Endothelial cell of umbilical vein (primary cell): ENCODE data around the gene MAGEA10. TPM values are rescaled to one million over a fixed set of nuclear protein-coding genes. Genes with fewer than 3 reads are reported as not detected.

ENCODE experiments used
- Bru-seq: library from RNA; stranded (reverse); fragments of 400-500 nt; gene quantifications from one replicate; lab custom pipeline; 2021; lab: Mats Ljungman, UMichigan
- BruChase-seq, 2 experiments: library from RNA; stranded (reverse); fragments of 400-500 nt; gene quantifications; one replicate each; lab custom pipeline; 2021; lab: Mats Ljungman, UMichigan
- BruUV-seq: library from RNA; stranded (reverse); fragments of 400-500 nt; replicated peaks from 2 replicates; lab custom pipeline; 2021; lab: Mats Ljungman, UMichigan
- CTCF ChIA-PET: fragments of 300-600, 350-600 bp; sonication (Branson Sonifier 250); formaldehyde crosslinking; loops from one replicate; lab custom pipeline; 2021; ENCODE audit warnings: antibody characterized with exemption, inconsistent platforms; lab: Charles Lee
- POLR2A ChIA-PET: fragments of 300-600, 350-600 bp; sonication (Branson Sonifier 250); formaldehyde crosslinking; loops from one replicate; lab custom pipeline; 2021; ENCODE audit warnings: antibody characterized with exemption, inconsistent platforms; lab: Charles Lee
- DNase-seq: peaks from one replicate; pipeline ENCODE4 v3.0.0-alpha.2; 2011; ENCODE audit warnings: low read depth, low spot score
- FAIRE-seq: peaks from 2 replicates; lab custom pipeline; 2011; peaks lifted over from hg19 to GRCh38; lab: Jason Lieb, UNC
- H2AFZ ChIP-seq: 2 replicates; pipeline ENCODE4 v1.6.0; 2012; ENCODE audit warnings: low read depth, low read length, control low read depth, inconsistent platforms
- H3K27ac ChIP-seq: 2 replicates; pipeline ENCODE4 v1.5.1; 2011; ENCODE audit warnings: low read depth, mild to moderate bottlenecking, control low read depth, low read length, moderate library complexity; ENCODE audit not compliant: insufficient read depth
- H3K27me3 ChIP-seq, 2 experiments: 2 replicates each; pipeline versions ENCODE4 v1.6.0 to v1.6.1; 2011; ENCODE audit warnings: low read length in 2 of 2, mixed read lengths in 1 of 2; ENCODE audit not compliant: control insufficient read depth in 2 of 2, insufficient read depth in 2 of 2
- H3K36me3 ChIP-seq, 2 experiments: 2 replicates in 1 of 2; 3 replicates in 1 of 2; pipeline ENCODE4 v1.5.1; 2011; ENCODE audit warnings: low read length in 2 of 2, mild to moderate bottlenecking in 1 of 2, moderate library complexity in 1 of 2; ENCODE audit not compliant: control insufficient read depth in 2 of 2, insufficient read depth in 2 of 2; ENCODE audit errors: extremely low read depth in 1 of 2
- H3K4me1 ChIP-seq: 3 replicates; pipeline ENCODE4 v1.5.1; 2011; ENCODE audit warnings: mild to moderate bottlenecking, low read length; ENCODE audit not compliant: control insufficient read depth, insufficient read depth; ENCODE audit errors: extremely low read depth
- H3K4me2 ChIP-seq: 2 replicates; pipeline ENCODE4 v1.6.1; 2011; ENCODE audit warnings: low read length, control low read depth, mixed read lengths; ENCODE audit not compliant: insufficient read depth
- H3K4me3 ChIP-seq, 3 experiments: fragments of 200-600 bp in 1 of 3; sonication (generic), shearing (Covaris generic) in 1 of 3; replicated peaks in 1 of 3; 2 replicates each; pipeline ENCODE4 v1.5.1; 2011 to 2016; ENCODE audit warnings: control low read depth in 3 of 3, low read length in 3 of 3, mild to moderate bottlenecking in 2 of 3, inconsistent platforms in 1 of 3, low read depth in 1 of 3, moderate library complexity in 1 of 3; ENCODE audit not compliant: insufficient read depth in 1 of 3
- H3K79me2 ChIP-seq: 2 replicates; pipeline ENCODE4 v1.6.0; 2012; ENCODE audit warnings: low read length, inconsistent platforms; ENCODE audit not compliant: control insufficient read depth, insufficient read depth
- H3K9ac ChIP-seq: replicated peaks from 2 replicates; pipeline ENCODE3; 2011; ENCODE audit warnings: low read length, control low read depth; ENCODE audit not compliant: insufficient read depth; ENCODE audit errors: extremely low read depth
- H3K9me1 ChIP-seq: replicated peaks from 3 replicates; pipeline ENCODE4 v1.6.0; 2011; ENCODE audit warnings: mild to moderate bottlenecking, low read length; ENCODE audit not compliant: control insufficient read depth, insufficient read depth; ENCODE audit errors: extremely low read depth
- H3K9me3 ChIP-seq: replicated peaks from 2 replicates; pipeline ENCODE4 v1.5.1; 2012; ENCODE audit warnings: low read length, inconsistent platforms; ENCODE audit not compliant: control insufficient read depth, insufficient read depth
- H4K20me1 ChIP-seq: replicated peaks from 2 replicates; pipeline ENCODE3; 2011; ENCODE audit warnings: mild to moderate bottlenecking, low read length; ENCODE audit not compliant: control insufficient read depth, insufficient read depth; ENCODE audit errors: extremely low read depth
- EZH2 ChIP-seq: IDR thresholded peaks from 2 replicates; pipeline ENCODE4 v1.6.1; 2012; ENCODE audit warnings: borderline replicate concordance, low read depth, mild to moderate bottlenecking, moderate library complexity, low read length, inconsistent platforms; ENCODE audit not compliant: severe bottlenecking
- JUN ChIP-seq: IDR thresholded peaks from 2 replicates; pipeline ENCODE4 v1.6.1; 2011; ENCODE audit warnings: borderline replicate concordance, low read depth; ENCODE audit not compliant: insufficient read length, insufficient read depth
- dilution Hi-C: fragments of 300-500 bp; cut with MboI; formaldehyde crosslinking; loops from one replicate; pipeline ENCODE4 v1.15.0; 2019; ENCODE audit warnings: low sequenced_read_pairs; ENCODE audit not compliant: extremely low pct_ligation_motif_present
- intact Hi-C: fragments of 100-400 bp; cut with micrococcal nuclease; formaldehyde crosslinking; loops from one replicate; pipeline ENCODE4 v1.10.0; 2022
- long read RNA-seq: library from polyadenylated mRNA; stranded (forward); transcript quantifications from one replicate; pipeline ENCODE4 v2.0.0, GENCODE V29; 2021
- polyA minus RNA-seq, 3 experiments: library from RNA; depleted of rRNA, polyadenylated mRNA; stranded (reverse); fragments of >200 nt; gene quantifications; 1 replicate in 1 of 3; 2 replicates in 2 of 3; pipeline ENCODE4 v1.2.3, GENCODE V29; 2011
- polyA plus RNA-seq, 4 experiments: library from polyadenylated mRNA; depleted of rRNA in 3 of 4; stranded (reverse) in 3 of 4; unstranded in 1 of 4; fragments of >200 nt; gene quantifications; 2 replicates each; pipeline versions ENCODE4 v1.2.1 to v1.2.3, GENCODE V29; 2011 to 2012; ENCODE audit warnings: missing spikeins in 1 of 4
- total RNA-seq: library from RNA; stranded (reverse); gene quantifications from 2 replicates; pipeline ENCODE4 v1.2.3, GENCODE V29; 2021
- TF ChIP-seq, protein P1 (sequence below), 2 donors: IDR thresholded peaks; 1 replicate in 1 of 2; 2 replicates in 1 of 2; pipeline ENCODE4 v1.5.1; 2011; ENCODE audit warnings: low read length in 2 of 2, mild to moderate bottlenecking in 2 of 2, moderate library complexity in 2 of 2, control low read depth in 1 of 2, inconsistent platforms in 1 of 2, low read depth in 1 of 2; ENCODE audit not compliant: insufficient read depth in 1 of 2; ENCODE audit errors: extremely low read depth in 1 of 2
- TF ChIP-seq, protein P2 (sequence below): IDR thresholded peaks from 2 replicates; pipeline ENCODE4 v1.6.1; 2011; ENCODE audit not compliant: insufficient read depth, insufficient read length

Gene MAGEA10
- total RNA-seq (not detected in 2 replicates), polyA plus RNA-seq (not detected in 2 replicates), polyA minus RNA-seq (not detected in 2 replicates), Bru-seq, nascent RNA (not detected), BruChase-seq, experiment 1, labeled RNA remaining after a 6-hour chase (not detected), BruChase-seq, experiment 2, labeled RNA remaining after a 2-hour chase (not detected)
- not detected in 2 replicates for polyA plus RNA-seq (2011; cell fraction: cytosol; rRNA removed)
- polyA plus RNA-seq (2011; cell fraction: nucleus; rRNA removed) = not detected in 2 replicates
- polyA plus RNA-seq (2012) = not detected in 2 replicates
- polyA minus RNA-seq (2011; cell fraction: cytosol; rRNA and poly(A)+ RNA removed) = not detected
- not detected in 2 replicates for polyA minus RNA-seq (2011; cell fraction: nucleus; rRNA and poly(A)+ RNA removed)
- long read RNA-seq = 0 reads

GRCh38 chrX:152138388-152138784 lies at the start of gene MAGEA10:
Gene MAGEA10, minus strand, starts transcription at chrX:152138577. Its CDS starts 2,957 bp downstream, at chrX:152135620.
- no peaks in the 10 kb centered on the region for H4K20me1 ChIP-seq
- dilution Hi-C loops = no loop called here
- DNase-seq (no peak), FAIRE-seq (no peak)
- no peak within 1 kb of the TSS for H3K9ac ChIP-seq
- intact Hi-C loops = no loop called here
- H2AFZ ChIP-seq = no peak within 1 kb of the TSS
- H3K4me2 ChIP-seq = no peak within 1 kb of the TSS
- H3K9me1 ChIP-seq = no peaks in the 10 kb centered on the region
- H3K36me3 ChIP-seq = no peaks in the 10 kb centered on the region
- no peaks in the 10 kb centered on the region for H3K79me2 ChIP-seq
- H3K4me1 ChIP-seq = no peaks in the 10 kb centered on the region
- no peak within 1 kb of the TSS for H3K4me3 ChIP-seq
- no peak within 1 kb of the TSS for H3K27ac ChIP-seq
- CTCF ChIA-PET = no interaction called here
- no peaks in the 10 kb centered on the region for H3K27me3 ChIP-seq
- no peaks in the 10 kb centered on the region for H3K9me3 ChIP-seq
- TF ChIP-seq, protein P1, sequence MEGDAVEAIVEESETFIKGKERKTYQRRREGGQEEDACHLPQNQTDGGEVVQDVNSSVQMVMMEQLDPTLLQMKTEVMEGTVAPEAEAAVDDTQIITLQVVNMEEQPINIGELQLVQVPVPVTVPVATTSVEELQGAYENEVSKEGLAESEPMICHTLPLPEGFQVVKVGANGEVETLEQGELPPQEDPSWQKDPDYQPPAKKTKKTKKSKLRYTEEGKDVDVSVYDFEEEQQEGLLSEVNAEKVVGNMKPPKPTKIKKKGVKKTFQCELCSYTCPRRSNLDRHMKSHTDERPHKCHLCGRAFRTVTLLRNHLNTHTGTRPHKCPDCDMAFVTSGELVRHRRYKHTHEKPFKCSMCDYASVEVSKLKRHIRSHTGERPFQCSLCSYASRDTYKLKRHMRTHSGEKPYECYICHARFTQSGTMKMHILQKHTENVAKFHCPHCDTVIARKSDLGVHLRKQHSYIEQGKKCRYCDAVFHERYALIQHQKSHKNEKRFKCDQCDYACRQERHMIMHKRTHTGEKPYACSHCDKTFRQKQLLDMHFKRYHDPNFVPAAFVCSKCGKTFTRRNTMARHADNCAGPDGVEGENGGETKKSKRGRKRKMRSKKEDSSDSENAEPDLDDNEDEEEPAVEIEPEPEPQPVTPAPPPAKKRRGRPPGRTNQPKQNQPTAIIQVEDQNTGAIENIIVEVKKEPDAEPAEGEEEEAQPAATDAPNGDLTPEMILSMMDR (IDR thresholded peaks at IDR 0.05; ENCODE audit: extremely low read depth in 1 of 2, insufficient read depth in 1 of 2, low read depth in 1 of 2, low read length in 2 of 2) = no peak
- TF ChIP-seq EZH2 = no peak
- TF ChIP-seq JUN = no peak
- TF ChIP-seq, protein P2, sequence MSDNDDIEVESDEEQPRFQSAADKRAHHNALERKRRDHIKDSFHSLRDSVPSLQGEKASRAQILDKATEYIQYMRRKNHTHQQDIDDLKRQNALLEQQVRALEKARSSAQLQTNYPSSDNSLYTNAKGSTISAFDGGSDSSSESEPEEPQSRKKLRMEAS = no peak
- POLR2A ChIA-PET = no interaction called here
- BruUV-seq = no TSS peak
